GM12892 (cell line): ENCODE measurements around the gene GRAMD1A.

ENCODE experiments used
- POLR2A ChIP-seq: IDR thresholded peaks from 2 replicates; pipeline ENCODE4 v1.6.1; 2011; ENCODE audit warnings: low read depth, low read length, control low read depth
- TAF1 ChIP-seq: IDR thresholded peaks from 2 replicates; pipeline ENCODE4 v1.6.1; 2011; ENCODE audit warnings: low read depth, mild to moderate bottlenecking, control low read depth, low read length, borderline replicate concordance

DNA sequence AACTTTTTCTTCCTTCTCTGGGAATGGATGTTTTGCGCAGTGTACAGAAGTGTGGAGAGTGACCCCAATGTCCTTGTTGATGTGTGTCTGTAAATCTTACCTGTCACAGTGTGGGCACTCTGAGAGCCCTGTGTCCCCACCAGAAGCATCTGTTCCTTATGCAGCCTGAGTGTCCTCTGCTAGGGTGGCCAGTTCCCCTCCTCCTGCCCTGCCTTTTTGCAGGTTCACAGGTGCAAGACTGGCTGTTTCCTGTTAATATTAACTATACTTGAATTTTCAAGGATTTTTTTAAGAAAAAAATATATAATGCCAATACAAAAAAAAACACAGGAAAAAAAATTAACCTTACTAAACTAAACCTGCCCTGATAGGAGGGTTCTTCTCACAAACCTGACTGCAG lies 12.0 kb upstream of the GRAMD1A start:
- TF ChIP-seq POLR2A: no peak
- TF ChIP-seq TAF1: no peak
